ENCODE results near the gene FBRS. TPM values are rescaled to one million over a fixed set of nuclear protein-coding genes. Genes with fewer than 3 reads are reported as not detected.
A peak's percentile ranks its signal among the peaks of the same experiment; 100 is the strongest.
"Not testable (repeated sequence)": the region's sequence is repeated elsewhere in the genome, so short reads cannot be mapped to it uniquely, and the experiment has no call there.

Gene FBRS
- polyA plus RNA-seq, 10 donors, result 25.1 to 38.8 (median 35.1) TPM

- DNase-seq, result no peak
Measured at GRCh38 chr16:30663820-30664219, 5.6 kb downstream of the FBRS start.

GRCh38 chr16:30664616-30665109 lies 6.4 kb downstream of the FBRS start:
- no peak for DNase-seq

GRCh38 chr16:30665155-30665829 lies 7.1 kb downstream of the FBRS start:
- no peak for DNase-seq

- no peak for DNase-seq
Measured at GRCh38 chr16:30665830-30666190, 7.6 kb downstream of the FBRS start.

DNA sequence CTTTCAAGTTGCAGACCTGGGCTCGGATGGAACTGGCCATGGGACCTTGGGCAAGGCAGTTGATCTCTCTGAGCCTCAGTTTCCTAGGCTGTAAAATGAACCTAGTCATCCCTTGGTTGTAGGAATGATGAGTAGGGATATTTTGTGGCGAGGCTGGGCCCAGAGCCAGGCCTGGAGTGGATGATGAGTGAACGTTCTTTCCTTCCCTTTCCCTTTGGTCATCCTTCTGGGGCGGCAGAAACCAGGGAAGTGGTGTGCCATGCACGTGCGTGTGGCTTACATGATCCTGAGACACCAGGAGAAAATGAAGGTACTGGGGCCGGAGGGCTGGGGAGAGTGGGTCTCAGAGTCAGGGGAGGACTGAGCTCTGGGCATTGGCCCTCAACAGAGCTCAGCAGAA lies 8.4 kb downstream of the FBRS start:
- no peak for DNase-seq

- DNase-seq, result no peak
Measured at GRCh38 chr16:30667361-30667905, 9.2 kb downstream of the FBRS start.

DNA sequence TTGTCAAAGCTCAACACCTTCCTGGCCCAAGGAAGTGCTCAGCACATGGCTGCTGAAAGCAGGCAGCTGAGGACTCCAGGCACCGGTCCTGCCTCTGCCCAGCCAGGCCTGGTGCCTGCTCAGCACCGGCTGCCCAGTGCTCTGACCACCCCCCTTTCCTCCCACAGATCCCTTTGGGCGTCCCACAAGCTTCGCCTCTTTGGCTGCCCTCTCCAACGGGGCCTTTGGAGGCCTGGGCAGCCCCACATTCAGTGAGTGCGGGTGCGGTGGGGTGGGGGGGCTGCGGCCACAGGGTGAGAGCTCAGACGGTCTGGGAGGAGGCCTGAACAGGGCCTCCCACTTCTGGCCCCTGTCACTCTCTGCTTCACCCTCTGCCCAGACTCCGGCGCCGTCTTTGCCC lies 10.2 kb downstream of the FBRS start:
- DNase-seq, result no peak

- DNase-seq, result no peak
Measured at GRCh38 chr16:30669026-30669902, 11.0 kb downstream of the FBRS start.

DNA sequence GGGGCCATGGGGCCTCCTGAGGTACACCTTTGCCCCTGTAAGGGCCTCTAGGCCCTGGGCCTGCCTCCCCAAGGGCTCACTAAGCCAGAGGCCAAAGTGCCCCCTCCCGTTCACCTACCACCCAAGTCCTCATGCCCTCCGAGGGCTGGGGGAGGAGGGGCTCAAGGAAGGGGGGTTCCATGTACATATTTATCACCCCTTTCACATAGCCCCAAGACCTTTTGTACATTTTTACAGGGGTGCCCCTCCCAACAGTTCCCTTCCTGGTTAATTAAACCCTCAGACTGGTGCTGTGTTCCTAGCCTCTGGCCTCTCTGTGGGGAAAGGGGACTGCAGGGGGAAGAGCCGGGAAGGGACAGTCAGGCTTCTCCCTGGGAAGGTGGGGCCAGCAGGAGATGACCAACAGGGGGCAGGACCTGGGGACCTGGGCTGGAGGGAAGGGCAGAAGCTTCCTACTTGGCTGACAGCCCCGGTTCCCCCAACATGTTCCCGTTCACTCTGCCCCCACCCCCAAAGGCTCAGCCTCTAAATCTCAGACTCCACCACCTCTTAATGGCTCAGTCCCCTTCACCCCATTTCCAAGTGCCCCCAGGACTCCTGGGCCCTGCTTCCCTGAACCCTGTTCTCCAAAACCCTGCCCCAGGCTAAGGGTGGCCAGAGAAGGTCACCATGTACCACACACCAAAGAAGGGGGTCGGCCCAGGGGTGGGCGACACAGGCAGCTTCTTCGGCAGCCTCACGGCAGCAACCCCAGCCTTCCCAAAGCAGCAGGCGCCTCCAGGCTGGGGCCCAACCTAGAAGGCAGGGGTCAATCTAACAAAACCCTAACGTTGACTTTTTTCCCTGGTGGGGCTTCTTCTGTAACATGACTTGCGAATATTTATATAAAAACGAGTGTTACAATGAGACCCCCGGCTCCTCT lies 11.9 kb downstream of the FBRS start:
- no peak for DNase-seq

DNA sequence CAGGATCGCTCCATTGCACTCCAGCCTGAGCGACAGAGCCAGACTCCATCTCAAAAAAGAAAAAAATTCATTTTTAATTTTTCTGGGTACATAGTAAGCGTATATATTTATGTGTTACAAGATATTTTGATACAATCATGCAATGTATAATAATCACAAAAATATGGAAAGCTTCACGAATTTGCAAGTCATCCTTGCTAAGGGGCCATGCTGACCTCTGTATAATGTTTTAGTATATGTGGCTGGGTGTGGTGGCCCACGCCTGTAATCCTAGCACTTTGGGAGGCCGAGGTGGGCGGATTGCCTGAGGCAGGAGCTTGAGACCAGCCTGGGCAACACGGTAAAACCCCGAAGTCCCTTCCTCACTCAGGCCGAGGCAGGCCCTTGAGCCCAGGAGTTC lies 16.9 kb downstream of the FBRS start:
- DNase-seq, result no peak

DNA sequence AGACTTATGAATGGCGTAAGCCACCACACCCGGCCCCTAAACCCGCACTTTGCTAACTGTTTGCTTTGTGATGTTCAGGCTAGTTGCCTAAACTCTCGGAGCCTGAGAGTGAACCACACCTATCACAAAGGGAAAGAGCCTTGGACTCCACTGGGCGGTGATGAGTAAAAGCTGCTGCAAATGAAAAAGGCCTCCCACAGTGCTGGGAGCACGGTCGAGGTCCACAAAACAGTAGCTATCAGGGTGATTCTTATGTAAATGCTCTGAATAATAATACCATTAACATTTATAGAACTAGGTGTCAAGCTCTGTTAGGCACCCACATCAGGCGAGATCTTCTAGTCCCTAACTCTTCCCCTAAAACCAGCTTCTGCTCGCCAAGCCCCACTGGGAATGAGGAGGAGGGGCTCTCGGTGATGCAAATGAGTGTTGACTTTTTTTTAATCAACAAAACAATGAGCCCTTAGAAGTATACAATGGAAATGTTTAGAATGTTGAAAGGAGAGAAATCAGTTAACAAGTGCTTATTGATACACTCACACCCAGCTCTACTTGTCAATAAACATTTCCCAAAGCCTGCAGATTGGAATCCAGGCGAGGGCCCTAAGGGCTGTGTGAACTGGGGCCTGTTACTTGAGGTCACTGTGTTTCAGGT lies 19.8 kb downstream of the FBRS start:
- no peak for DNase-seq

GRCh38 chr16:30678586-30678970 lies 20.3 kb downstream of the FBRS start:
- DNase-seq, result no peak

- no peak for DNase-seq
Measured at GRCh38 chr16:30680326-30680725, 22.1 kb downstream of the FBRS start.

- no peak for DNase-seq
Measured at GRCh38 chr16:30688701-30689100, 30.5 kb downstream of the FBRS start.

- DNase-seq, result no peak
Measured at GRCh38 chr16:30691907-30692306, 33.7 kb downstream of the FBRS start.

DNA sequence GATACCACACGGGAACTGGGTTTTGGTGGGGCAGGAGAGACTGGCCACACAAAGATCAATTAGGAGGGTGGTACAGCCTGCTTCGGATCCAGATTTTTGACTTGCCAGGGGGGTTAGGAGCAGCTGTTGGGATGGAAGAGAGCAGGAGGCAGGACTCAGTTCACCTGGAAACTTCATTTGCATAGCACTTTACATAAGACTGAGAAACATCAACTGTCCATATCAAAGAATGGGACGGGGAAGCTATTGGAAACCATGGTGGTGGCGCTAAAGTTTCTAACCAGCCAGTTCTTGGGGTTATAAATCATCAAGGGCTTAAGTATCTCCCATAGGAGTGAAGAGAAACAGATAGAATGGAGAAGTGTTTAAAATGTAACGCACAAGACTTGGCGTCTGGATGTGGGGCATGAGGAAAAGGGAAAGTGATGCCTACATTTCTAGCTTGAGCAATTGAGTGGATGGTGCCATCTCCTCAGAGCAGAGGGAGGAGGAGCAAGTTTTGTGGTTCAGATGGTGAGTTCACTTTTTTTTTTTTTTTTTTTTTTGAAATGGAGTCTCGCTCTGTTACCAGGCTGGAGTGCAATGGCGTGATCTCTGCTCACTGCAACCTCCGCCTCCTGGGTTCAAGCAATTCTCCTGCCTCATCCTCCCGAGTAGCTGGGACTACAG lies 34.3 kb downstream of the FBRS start:
- DNase-seq, result no peak

DNA sequence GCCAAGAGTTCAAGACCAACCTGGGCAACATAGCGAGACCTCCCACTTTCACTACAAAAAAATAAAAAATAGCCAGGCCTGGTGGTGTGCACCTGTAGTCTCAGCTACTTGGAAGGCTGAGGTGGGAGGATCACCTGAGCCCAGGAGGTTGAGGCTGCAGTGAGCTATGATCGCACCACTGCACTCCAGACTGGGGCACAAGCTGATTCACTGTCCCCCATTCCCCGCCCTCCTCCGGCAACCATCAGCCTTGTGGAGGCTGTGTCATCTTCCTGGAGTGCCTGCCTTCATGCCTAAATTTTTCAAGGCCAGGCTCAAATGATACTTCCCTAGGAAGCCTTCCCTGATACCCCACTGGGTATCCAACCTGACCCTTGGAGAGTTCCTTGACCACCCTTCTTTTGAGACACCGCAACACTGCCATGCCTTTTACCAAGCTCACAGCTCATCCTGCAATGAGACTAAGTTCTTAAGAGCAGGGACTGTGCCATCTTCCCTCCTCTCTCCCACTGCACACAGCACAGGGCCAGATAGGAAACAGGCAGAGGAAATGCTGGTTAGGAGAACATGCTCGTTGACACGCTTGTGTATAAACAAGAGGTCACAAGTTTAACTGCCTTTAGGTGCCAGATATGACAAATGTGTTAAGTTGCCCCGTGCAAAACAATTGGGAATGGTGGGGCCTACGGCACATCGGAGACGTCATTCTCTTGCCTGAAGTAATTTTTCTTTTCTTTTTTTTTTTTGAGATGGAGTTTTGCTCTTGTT lies 36.9 kb downstream of the FBRS start:
- DNase-seq, result no peak

- DNase-seq, result not testable (repeated sequence)
Measured at GRCh38 chr16:30696646-30697045, 38.4 kb downstream of the FBRS start.

- DNase-seq, result peak in 1 of 3 donors; percentile 11
Measured at GRCh38 chr16:30697264-30698138, 39.3 kb downstream of the FBRS start.

All from muscle of back (tissue), 11 donors.